HCT116 (cell line): Measurements from ENCODE around the gene FGFRL1.

ENCODE experiments used
- CBX3 ChIP-seq: IDR thresholded peaks from 2 replicates; pipeline ENCODE4 v1.6.1; 2012; ENCODE audit warnings: low read depth
- EGR1 ChIP-seq: IDR thresholded peaks from 2 replicates; pipeline ENCODE4 v1.6.1; 2012; ENCODE audit warnings: low read depth
- EZH2 ChIP-seq: fragments of 200-600 bp; sonication (generic); IDR thresholded peaks from 2 replicates; pipeline ENCODE4 v1.6.1; 2017; ENCODE audit warnings: antibody characterized with exemption, mixed run types
- JUND ChIP-seq: IDR thresholded peaks from 2 replicates; pipeline ENCODE4 v1.6.1; 2012
- POLR2A ChIP-seq: IDR thresholded peaks from 2 replicates; pipeline ENCODE4 v1.7.0; 2011; ENCODE audit warnings: borderline replicate concordance; ENCODE audit not compliant: insufficient read depth, insufficient read length; ENCODE audit errors: extremely low read depth
- POLR2AphosphoS5 ChIP-seq: IDR thresholded peaks from 2 replicates; pipeline ENCODE4 v1.6.1; 2011; ENCODE audit warnings: mild to moderate bottlenecking, low read depth, low read length, moderate library complexity
- RAD21 ChIP-seq: IDR thresholded peaks from 2 replicates; pipeline ENCODE4 v1.6.1; 2012; ENCODE audit warnings: low read depth, mild to moderate bottlenecking
- YY1 ChIP-seq: IDR thresholded peaks from 2 replicates; pipeline ENCODE4 v1.6.1; 2011; ENCODE audit warnings: low read length, low read depth, moderate library complexity, mild to moderate bottlenecking; ENCODE audit not compliant: insufficient replicate concordance; ENCODE audit errors: extremely low read depth
- ZFX ChIP-seq: fragments of 450-650 bp; IDR thresholded peaks from 2 replicates; pipeline ENCODE4 v1.6.1; 2017
- ZNF274 ChIP-seq: fragments of 200-500 bp; sonication (Bioruptor generic); IDR thresholded peaks from 2 replicates; pipeline ENCODE4 v1.6.1; 2014; ENCODE audit warnings: mild to moderate bottlenecking, low read depth, low read length, inconsistent platforms
- TF ChIP-seq, protein P1 (sequence below), 3 experiments: fragments of 200-600 bp in 1 of 3; sonication (generic) in 1 of 3; IDR thresholded peaks in 2 of 3; conservative IDR thresholded peaks in 1 of 3; 2 replicates each; pipeline ENCODE4 v1.5.1; 2012 to 2017; ENCODE audit warnings: low read depth in 2 of 3, low read length in 2 of 3, antibody characterized with exemption in 1 of 3, borderline replicate concordance in 1 of 3, control low read depth in 1 of 3, mild to moderate bottlenecking in 1 of 3, mixed read lengths in 1 of 3, mixed run types in 1 of 3, moderate library complexity in 1 of 3; ENCODE audit not compliant: insufficient read depth in 1 of 3
- TF ChIP-seq, protein P2 (sequence below): IDR thresholded peaks from 2 replicates; pipeline ENCODE4 v1.6.1; 2012
- TF ChIP-seq, protein P3 (sequence below): IDR thresholded peaks from 2 replicates; pipeline ENCODE4 v1.6.1; 2012; ENCODE audit warnings: low read depth
- TF ChIP-seq, protein P4 (sequence below): IDR thresholded peaks from 2 replicates; pipeline ENCODE4 v1.6.1; 2012

GRCh38 chr4:1041147-1041935 is 29.9 kb downstream of the FGFRL1 start:
- TF ChIP-seq EGR1 (no peak), POLR2A (no peak), EZH2 (no peak), YY1 (no peak), POLR2AphosphoS5 (no peak), RAD21 (no peak), JUND (no peak), ZFX (no peak), CBX3 (no peak), ZNF274 (no peak)
- TF ChIP-seq, protein P1, sequence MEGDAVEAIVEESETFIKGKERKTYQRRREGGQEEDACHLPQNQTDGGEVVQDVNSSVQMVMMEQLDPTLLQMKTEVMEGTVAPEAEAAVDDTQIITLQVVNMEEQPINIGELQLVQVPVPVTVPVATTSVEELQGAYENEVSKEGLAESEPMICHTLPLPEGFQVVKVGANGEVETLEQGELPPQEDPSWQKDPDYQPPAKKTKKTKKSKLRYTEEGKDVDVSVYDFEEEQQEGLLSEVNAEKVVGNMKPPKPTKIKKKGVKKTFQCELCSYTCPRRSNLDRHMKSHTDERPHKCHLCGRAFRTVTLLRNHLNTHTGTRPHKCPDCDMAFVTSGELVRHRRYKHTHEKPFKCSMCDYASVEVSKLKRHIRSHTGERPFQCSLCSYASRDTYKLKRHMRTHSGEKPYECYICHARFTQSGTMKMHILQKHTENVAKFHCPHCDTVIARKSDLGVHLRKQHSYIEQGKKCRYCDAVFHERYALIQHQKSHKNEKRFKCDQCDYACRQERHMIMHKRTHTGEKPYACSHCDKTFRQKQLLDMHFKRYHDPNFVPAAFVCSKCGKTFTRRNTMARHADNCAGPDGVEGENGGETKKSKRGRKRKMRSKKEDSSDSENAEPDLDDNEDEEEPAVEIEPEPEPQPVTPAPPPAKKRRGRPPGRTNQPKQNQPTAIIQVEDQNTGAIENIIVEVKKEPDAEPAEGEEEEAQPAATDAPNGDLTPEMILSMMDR (IDR thresholded peaks at IDR 0.05 in 2 of 3, conservative IDR thresholded peaks at IDR 0.05 in 1 of 3; ENCODE audit: borderline replicate concordance in 1 of 3, insufficient read depth in 1 of 3, low read depth in 2 of 3, low read length in 2 of 3) = no peak
- TF ChIP-seq, protein P2, sequence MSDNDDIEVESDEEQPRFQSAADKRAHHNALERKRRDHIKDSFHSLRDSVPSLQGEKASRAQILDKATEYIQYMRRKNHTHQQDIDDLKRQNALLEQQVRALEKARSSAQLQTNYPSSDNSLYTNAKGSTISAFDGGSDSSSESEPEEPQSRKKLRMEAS = no peak
- TF ChIP-seq, protein P3, sequence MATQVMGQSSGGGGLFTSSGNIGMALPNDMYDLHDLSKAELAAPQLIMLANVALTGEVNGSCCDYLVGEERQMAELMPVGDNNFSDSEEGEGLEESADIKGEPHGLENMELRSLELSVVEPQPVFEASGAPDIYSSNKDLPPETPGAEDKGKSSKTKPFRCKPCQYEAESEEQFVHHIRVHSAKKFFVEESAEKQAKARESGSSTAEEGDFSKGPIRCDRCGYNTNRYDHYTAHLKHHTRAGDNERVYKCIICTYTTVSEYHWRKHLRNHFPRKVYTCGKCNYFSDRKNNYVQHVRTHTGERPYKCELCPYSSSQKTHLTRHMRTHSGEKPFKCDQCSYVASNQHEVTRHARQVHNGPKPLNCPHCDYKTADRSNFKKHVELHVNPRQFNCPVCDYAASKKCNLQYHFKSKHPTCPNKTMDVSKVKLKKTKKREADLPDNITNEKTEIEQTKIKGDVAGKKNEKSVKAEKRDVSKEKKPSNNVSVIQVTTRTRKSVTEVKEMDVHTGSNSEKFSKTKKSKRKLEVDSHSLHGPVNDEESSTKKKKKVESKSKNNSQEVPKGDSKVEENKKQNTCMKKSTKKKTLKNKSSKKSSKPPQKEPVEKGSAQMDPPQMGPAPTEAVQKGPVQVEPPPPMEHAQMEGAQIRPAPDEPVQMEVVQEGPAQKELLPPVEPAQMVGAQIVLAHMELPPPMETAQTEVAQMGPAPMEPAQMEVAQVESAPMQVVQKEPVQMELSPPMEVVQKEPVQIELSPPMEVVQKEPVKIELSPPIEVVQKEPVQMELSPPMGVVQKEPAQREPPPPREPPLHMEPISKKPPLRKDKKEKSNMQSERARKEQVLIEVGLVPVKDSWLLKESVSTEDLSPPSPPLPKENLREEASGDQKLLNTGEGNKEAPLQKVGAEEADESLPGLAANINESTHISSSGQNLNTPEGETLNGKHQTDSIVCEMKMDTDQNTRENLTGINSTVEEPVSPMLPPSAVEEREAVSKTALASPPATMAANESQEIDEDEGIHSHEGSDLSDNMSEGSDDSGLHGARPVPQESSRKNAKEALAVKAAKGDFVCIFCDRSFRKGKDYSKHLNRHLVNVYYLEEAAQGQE = no peak
- TF ChIP-seq, protein P4, sequence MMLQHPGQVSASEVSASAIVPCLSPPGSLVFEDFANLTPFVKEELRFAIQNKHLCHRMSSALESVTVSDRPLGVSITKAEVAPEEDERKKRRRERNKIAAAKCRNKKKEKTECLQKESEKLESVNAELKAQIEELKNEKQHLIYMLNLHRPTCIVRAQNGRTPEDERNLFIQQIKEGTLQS = no peak
